HepG2 (cell line): ENCODE measurements around the gene ZNF106. TPM values are rescaled to one million over a fixed set of nuclear protein-coding genes. Genes with fewer than 3 reads are reported as not detected.

Source experiments
- AFF4 ChIP-seq: sonication (generic); formaldehyde crosslinking; IDR thresholded peaks from 2 replicates; pipeline ENCODE4 v1.4.0; 2020; ENCODE audit warnings: missing genetic modification reagents
- ARID5B ChIP-seq: IDR thresholded peaks from 2 replicates; pipeline ENCODE4 v1.4.0; 2020; ENCODE audit warnings: mild to moderate bottlenecking, missing genetic modification reagents
- ATAD3A ChIP-seq: sonication (generic); formaldehyde crosslinking; IDR thresholded peaks from 2 replicates; pipeline ENCODE4 v1.4.0; 2020; ENCODE audit warnings: missing genetic modification reagents
- MEIS2 ChIP-seq: sonication (generic); formaldehyde crosslinking; IDR thresholded peaks from 2 replicates; pipeline ENCODE4 v1.9.0; 2021; ENCODE audit warnings: mild to moderate bottlenecking, missing genetic modification reagents
- NCOA5 ChIP-seq: sonication (generic); formaldehyde crosslinking; IDR thresholded peaks from 2 replicates; pipeline ENCODE4 v1.4.0; 2020; ENCODE audit warnings: missing genetic modification reagents
- PCBP2 ChIP-seq: fragments of 200-400 bp; formaldehyde crosslinking; optimal IDR thresholded peaks from 2 replicates; pipeline ENCODE3; 2018; ENCODE audit warnings: low read length, low read depth; ENCODE audit not compliant: poor library complexity, severe bottlenecking
- TEF ChIP-seq: sonication (generic); formaldehyde crosslinking; IDR thresholded peaks from 2 replicates; pipeline ENCODE4 v1.5.0; 2020; ENCODE audit warnings: missing genetic modification reagents
- ZNF337 ChIP-seq: sonication (generic); formaldehyde crosslinking; IDR thresholded peaks from 2 replicates; pipeline ENCODE4 v1.5.1; 2020; ENCODE audit warnings: missing genetic modification reagents, low read depth, mild to moderate bottlenecking, borderline replicate concordance
- ZNF644 ChIP-seq: IDR thresholded peaks from 2 replicates; pipeline ENCODE4 v1.6.1; 2016; ENCODE audit warnings: low read depth
- polyA plus RNA-seq, 8 experiments: library from polyadenylated mRNA; depleted of rRNA in 3 of 8; stranded (reverse) in 7 of 8; unstranded in 1 of 8; fragments of >200 nt; fragmentation: Illumina TruSeq in 4 of 8; extraction: Trizol in 4 of 8; gene quantifications; 2 replicates each; pipeline versions ENCODE4 v1.2.1 to v1.2.3, GENCODE V29; 2011 to 2016; ENCODE audit warnings: low read depth in 4 of 8, missing spikeins in 1 of 8, mixed read lengths in 1 of 8; ENCODE audit not compliant: insufficient read depth in 1 of 8
- total RNA-seq, 5 experiments: library from RNA; depleted of rRNA; stranded (reverse); fragments of >200 nt; fragmentation: Illumina TruSeq; extraction: Trizol; gene quantifications; 2 replicates each; pipeline ENCODE4 v1.2.3, GENCODE V29; 2016; ENCODE audit warnings: low read depth in 1 of 5
- TF ChIP-seq, protein P1 (sequence below): sonication (generic); formaldehyde crosslinking; IDR thresholded peaks from 2 replicates; pipeline ENCODE4 v1.5.0; 2020; ENCODE audit warnings: mild to moderate bottlenecking, missing genetic modification reagents, borderline replicate concordance
- TF ChIP-seq, protein P2 (sequence below), 2 experiments: sonication (generic) in 1 of 2; formaldehyde crosslinking in 1 of 2; IDR thresholded peaks; 2 replicates each; pipeline versions ENCODE4 v1.6.1 to v1.9.0; 2014 to 2022; ENCODE audit warnings: antibody characterized with exemption in 1 of 2, borderline replicate concordance in 1 of 2, inconsistent platforms in 1 of 2, low read depth in 1 of 2, missing genetic modification reagents in 1 of 2

The ZNF106 gene
- total and polyA plus RNA-seq, 2 of the 13 experiments (the other 11 are each of a cell fraction or from before 2014, with no cell fraction given): 12.5 to 35.1 TPM

DNA sequence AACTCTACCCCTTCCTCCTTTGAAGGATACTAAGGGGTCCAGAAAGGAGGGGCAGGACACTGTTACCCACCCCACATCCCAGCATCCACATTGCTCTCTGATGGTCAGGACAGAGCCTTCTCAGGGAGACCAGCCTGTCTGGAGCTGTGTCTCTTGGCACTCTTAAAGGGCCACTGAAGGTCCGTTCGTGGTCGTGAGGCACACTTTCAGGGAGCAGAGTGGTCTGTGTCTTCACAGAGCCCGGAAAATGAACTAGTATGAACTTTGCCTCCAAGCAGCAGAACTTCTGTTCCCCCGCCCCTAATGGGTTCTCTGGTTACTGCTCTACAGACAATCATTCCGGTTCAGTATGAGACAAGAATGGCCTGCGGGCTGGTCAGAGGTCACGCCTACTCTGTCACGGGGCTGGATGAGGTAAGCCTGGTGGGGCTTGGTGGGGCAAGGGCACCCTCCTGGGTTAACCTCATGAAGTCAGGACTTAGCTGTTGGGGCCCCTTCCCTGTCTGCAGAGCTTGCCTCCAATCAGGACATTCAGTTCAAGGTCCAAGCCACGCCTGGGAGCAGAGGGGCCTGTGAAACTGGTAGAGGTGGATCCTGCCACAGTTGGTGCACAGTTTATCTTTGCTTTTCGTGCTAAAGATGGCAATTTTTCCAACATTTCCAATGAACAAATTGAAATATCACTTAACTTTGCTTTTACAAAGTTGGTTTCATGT is 98.5 kb downstream of the ZNF106 start (continued):
- TF ChIP-seq AFF4 (CRISPR knock-in tag): no peak
- no peak for TF ChIP-seq ATAD3A (CRISPR knock-in tag)
- TF ChIP-seq ARID5B: peak; percentile 81
- no peak for TF ChIP-seq MEIS2 (CRISPR knock-in tag)
- TF ChIP-seq, protein P1, sequence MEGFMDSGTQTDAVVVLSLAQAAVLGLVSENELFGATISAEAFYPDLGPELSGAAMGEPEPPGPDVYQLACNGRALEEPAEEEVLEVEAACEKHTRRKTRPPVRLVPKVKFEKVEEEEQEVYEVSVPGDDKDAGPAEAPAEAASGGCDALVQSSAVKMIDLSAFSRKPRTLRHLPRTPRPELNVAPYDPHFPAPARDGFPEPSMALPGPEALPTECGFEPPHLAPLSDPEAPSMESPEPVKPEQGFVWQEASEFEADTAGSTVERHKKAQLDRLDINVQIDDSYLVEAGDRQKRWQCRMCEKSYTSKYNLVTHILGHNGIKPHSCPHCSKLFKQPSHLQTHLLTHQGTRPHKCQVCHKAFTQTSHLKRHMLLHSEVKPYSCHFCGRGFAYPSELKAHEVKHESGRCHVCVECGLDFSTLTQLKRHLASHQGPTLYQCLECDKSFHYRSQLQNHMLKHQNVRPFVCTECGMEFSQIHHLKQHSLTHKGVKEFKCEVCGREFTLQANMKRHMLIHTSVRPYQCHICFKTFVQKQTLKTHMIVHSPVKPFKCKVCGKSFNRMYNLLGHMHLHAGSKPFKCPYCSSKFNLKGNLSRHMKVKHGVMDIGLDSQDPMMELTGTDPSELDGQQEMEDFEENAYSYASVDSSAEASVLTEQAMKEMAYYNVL (CRISPR knock-in tag): no peak; the same call in 1 of the 2 replicates
- TF ChIP-seq ZNF644: peak; percentile 55; the same call in 1 of the 2 replicates
- no peak for TF ChIP-seq TEF (CRISPR knock-in tag)
- TF ChIP-seq, protein P2, sequence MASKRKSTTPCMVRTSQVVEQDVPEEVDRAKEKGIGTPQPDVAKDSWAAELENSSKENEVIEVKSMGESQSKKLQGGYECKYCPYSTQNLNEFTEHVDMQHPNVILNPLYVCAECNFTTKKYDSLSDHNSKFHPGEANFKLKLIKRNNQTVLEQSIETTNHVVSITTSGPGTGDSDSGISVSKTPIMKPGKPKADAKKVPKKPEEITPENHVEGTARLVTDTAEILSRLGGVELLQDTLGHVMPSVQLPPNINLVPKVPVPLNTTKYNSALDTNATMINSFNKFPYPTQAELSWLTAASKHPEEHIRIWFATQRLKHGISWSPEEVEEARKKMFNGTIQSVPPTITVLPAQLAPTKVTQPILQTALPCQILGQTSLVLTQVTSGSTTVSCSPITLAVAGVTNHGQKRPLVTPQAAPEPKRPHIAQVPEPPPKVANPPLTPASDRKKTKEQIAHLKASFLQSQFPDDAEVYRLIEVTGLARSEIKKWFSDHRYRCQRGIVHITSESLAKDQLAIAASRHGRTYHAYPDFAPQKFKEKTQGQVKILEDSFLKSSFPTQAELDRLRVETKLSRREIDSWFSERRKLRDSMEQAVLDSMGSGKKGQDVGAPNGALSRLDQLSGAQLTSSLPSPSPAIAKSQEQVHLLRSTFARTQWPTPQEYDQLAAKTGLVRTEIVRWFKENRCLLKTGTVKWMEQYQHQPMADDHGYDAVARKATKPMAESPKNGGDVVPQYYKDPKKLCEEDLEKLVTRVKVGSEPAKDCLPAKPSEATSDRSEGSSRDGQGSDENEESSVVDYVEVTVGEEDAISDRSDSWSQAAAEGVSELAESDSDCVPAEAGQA (IDR thresholded peaks at IDR 0.05; ENCODE audit: low read depth): peak; percentile 73
- TF ChIP-seq, protein P2 (CRISPR knock-in tag; IDR thresholded peaks at IDR 0.05; ENCODE audit: borderline replicate concordance): no peak
- no peak for TF ChIP-seq NCOA5 (CRISPR knock-in tag)
- TF ChIP-seq ZNF337 (CRISPR knock-in tag): no peak
- TF ChIP-seq PCBP2: no peak
